Mammary epithelial cell (primary cell): Measurements from ENCODE around the gene TNIK.

ENCODE experiments used
- CTCF ChIP-seq, 2 donors: IDR thresholded peaks in 1 of 2; conservative IDR thresholded peaks in 1 of 2; 2 replicates each; pipeline ENCODE4 v1.5.1; 2011 to 2012; ENCODE audit warnings: inconsistent platforms in 2 of 2, low read length in 2 of 2, mild to moderate bottlenecking in 2 of 2, control low read depth in 1 of 2, low read depth in 1 of 2; ENCODE audit not compliant: insufficient read depth in 1 of 2; ENCODE audit errors: extremely low read depth in 1 of 2
- EZH2 ChIP-seq: IDR thresholded peaks from 2 replicates; pipeline ENCODE4 v1.6.1; 2012; ENCODE audit warnings: low read length, inconsistent platforms, borderline replicate concordance

- TF ChIP-seq CTCF (conservative IDR thresholded peaks at IDR 0.05 in 1 of 2, IDR thresholded peaks at IDR 0.05 in 1 of 2; ENCODE audit: extremely low read depth in 1 of 2, insufficient read depth in 1 of 2, low read depth in 1 of 2, low read length in 2 of 2) = no peak
- TF ChIP-seq EZH2 = no peak
Measured at GRCh38 chr3:171159024-171159821, 301.0 kb downstream of the TNIK start.
